ENCODE measurements around the gene FOXO3. TPM values are rescaled to one million over a fixed set of nuclear protein-coding genes. Genes with fewer than 3 reads are reported as not detected.

Gene FOXO3
- total and polyA plus RNA-seq, 3 donors from 2014 or later: 27.5 to 112 (median 81.5) TPM

DNA sequence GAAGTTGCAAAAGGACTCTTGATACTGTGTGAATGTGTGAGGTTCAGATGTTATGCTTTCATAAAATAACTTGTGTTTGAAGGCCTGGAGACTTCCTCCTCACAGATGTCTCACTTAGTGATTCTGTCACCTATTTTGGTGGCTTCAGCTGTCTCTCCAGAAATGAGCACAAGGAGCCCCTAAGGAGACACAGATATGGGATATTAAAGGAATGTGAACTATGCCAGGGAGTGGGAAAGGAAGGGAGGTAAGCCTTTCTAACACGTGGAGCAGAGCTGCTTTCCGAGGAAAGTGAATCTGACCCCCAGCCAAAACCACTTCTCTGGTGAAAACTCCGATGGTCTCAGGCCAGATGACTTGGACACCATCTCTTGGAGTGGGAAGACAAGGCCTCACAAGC, 10.5 kb upstream of the FOXO3 start:
- no peaks in the 10 kb centered on the region for H3K36me3 ChIP-seq (ENCODE audit: low read depth, missing control alignments)
- no peak overlapping the region for H3K27ac ChIP-seq
- no peaks in the 10 kb centered on the region for H3K9me3 ChIP-seq
- DNase-seq: no peak
- intact Hi-C loops (cut with DNase I; ENCODE audit: low total_unique reads): loop anchor here (10.0 kb wide), 1 partner anchor 235 kb away; no protein-coding TSS in a partner anchor
- H3K27me3 ChIP-seq: no peaks in the 10 kb centered on the region
- no peak overlapping the region for H3K4me3 ChIP-seq
- no peaks in the 10 kb centered on the region for H3K4me1 ChIP-seq
- TF ChIP-seq, protein P1, sequence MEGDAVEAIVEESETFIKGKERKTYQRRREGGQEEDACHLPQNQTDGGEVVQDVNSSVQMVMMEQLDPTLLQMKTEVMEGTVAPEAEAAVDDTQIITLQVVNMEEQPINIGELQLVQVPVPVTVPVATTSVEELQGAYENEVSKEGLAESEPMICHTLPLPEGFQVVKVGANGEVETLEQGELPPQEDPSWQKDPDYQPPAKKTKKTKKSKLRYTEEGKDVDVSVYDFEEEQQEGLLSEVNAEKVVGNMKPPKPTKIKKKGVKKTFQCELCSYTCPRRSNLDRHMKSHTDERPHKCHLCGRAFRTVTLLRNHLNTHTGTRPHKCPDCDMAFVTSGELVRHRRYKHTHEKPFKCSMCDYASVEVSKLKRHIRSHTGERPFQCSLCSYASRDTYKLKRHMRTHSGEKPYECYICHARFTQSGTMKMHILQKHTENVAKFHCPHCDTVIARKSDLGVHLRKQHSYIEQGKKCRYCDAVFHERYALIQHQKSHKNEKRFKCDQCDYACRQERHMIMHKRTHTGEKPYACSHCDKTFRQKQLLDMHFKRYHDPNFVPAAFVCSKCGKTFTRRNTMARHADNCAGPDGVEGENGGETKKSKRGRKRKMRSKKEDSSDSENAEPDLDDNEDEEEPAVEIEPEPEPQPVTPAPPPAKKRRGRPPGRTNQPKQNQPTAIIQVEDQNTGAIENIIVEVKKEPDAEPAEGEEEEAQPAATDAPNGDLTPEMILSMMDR (IDR thresholded peaks at IDR 0.05): no peak
- TF ChIP-seq POLR2A (IDR thresholded peaks at IDR 0.05): no peak
- WGBS, 2 donors: 46 to 75% methylated on average over 2 to 3 of the region's 3 CpGs

DNA sequence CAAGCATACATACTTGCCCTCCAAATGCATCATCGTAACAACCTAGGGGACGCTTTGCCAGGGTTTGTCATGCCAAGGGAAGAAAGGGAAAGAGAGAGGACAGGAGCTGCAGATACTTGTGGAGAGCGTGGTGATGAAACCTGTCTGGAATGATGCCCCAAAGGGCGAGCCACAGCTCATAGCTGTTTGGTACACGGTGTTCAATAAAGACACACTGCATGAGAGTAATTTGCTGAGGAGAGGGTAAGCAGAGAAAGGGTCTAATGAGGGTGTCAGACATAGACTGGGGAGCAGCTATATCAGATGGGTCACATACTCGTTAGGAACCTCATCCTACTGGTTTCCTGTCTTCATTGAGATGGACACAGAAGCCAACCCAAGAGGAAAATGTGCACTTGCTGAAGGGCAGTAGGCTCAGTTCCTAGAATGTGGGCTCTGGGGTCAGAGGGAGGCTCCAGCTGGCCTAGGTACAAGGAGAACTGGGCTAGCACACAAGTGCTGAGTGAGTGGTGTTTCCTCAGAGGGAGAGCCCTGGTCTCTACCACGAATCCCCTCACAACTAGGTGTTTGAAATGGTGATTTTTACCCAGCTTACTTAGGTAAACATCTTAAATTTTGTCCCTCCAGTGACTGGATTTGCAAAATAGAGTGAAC, 5.2 kb upstream of the FOXO3 start:
- Histone ChIP-seq H3K27ac (no peak overlapping the region), H3K4me1 (peaks cover 12% of the 10 kb centered on the region), H3K27me3 (no peaks in the 10 kb centered on the region), H3K4me3 (no peak overlapping the region), H3K36me3 (ENCODE audit: low read depth, missing control alignments) (no peaks in the 10 kb centered on the region), H3K9me3 (no peaks in the 10 kb centered on the region)
- TF ChIP-seq POLR2A (IDR thresholded peaks at IDR 0.05): no peak
- TF ChIP-seq, protein P1 (IDR thresholded peaks at IDR 0.05): no peak
- intact Hi-C loops (cut with DNase I; ENCODE audit: low total_unique reads): loop anchor here (10.0 kb wide), 1 partner anchor 229 kb away; no protein-coding TSS in a partner anchor
- WGBS, 2 donors: 72 to 73% methylated on average over 7 of the region's 7 CpGs
- DNase-seq: no peak

DNA sequence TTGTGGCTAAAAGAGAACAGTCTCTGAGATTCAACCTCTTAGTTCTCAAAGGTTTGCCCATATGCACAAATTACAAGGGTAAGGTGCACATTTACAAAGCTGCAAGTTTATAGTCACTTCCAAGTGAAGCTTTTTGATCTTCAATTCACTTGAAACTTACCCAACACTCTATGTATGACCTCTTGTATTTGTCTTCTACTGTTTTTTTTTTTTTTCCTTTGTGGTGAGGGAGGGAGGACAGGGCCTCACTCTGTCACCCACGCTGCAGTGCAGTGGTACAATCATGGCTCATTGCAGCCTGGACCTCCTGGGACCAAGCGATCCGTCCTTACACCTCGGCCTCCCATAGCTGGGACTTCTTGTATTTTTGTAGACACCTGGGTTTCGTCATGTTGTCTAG, 4.5 kb upstream of the FOXO3 start:
- WGBS, 2 donors: 72 to 82% methylated on average over 5 of the region's 5 CpGs
- Histone ChIP-seq H3K36me3 (ENCODE audit: low read depth, missing control alignments) (no peaks in the 10 kb centered on the region), H3K27ac (peak overlapping the region in 1 of 2 donors; percentile 94), H3K27me3 (no peaks in the 10 kb centered on the region), H3K4me3 (no peak overlapping the region), H3K4me1 (peaks cover 12% of the 10 kb centered on the region), H3K9me3 (no peaks in the 10 kb centered on the region)
- DNase-seq: no peak
- TF ChIP-seq, protein P1 (IDR thresholded peaks at IDR 0.05): no peak
- TF ChIP-seq POLR2A (IDR thresholded peaks at IDR 0.05): no peak
- intact Hi-C loops (cut with DNase I; ENCODE audit: low total_unique reads): loop anchor here (10.0 kb wide), 1 partner anchor 229 kb away; no protein-coding TSS in a partner anchor

DNA sequence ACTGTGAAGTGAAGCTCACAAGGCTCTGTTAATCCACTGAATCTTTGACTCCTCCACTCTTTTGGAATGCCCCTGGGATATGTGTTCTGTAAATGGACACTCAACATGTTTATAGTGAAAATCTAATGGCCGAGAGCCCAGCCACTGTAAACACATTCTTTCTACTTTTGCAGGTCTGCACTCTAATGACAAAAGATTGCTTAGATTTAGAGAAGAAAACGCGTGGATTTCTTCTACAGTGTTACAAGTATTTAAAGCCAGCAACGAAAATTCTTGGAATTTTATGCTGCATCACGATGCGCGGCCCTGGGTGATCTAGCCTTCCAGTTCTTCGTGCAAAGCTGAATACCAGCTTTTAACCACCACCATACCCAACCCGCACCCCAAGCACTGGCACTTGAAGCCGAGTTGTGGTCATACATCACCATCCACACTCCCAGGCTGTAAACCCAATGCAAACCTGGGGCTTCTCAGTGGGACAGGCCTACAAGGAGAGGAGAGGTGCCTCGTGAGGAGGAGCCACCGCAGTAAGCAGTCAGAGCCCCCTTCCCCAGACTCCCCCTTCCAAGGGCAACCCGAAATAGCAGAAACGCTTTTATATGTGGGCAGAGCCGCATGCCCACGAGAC, 3.7 kb upstream of the FOXO3 start:
- intact Hi-C loops (cut with DNase I; ENCODE audit: low total_unique reads): loop anchor here (10.0 kb wide), 1 partner anchor 228 kb away; no protein-coding TSS in a partner anchor
- peak; percentile 49 for DNase-seq
- Histone ChIP-seq H3K36me3 (ENCODE audit: low read depth, missing control alignments) (no peaks in the 10 kb centered on the region), H3K4me3 (peak overlapping the region; percentile 87 to 98), H3K9me3 (no peaks in the 10 kb centered on the region), H3K27me3 (no peaks in the 10 kb centered on the region), H3K4me1 (peaks cover 12% of the 10 kb centered on the region), H3K27ac (peak overlapping the region; percentile 94 to 100)
- TF ChIP-seq POLR2A (IDR thresholded peaks at IDR 0.05): no peak
- TF ChIP-seq, protein P1 (IDR thresholded peaks at IDR 0.05): no peak
- WGBS, 2 donors: 18 to 28% methylated on average over 16 of the region's 16 CpGs

All from testis (tissue), 3 donors.